ENCODE results near the gene PHLDB1.
"Not testable (repeated sequence)": the region's sequence is repeated elsewhere in the genome, so short reads cannot be mapped to it uniquely, and the experiment has no call there.

The PHLDB1 gene

DNA sequence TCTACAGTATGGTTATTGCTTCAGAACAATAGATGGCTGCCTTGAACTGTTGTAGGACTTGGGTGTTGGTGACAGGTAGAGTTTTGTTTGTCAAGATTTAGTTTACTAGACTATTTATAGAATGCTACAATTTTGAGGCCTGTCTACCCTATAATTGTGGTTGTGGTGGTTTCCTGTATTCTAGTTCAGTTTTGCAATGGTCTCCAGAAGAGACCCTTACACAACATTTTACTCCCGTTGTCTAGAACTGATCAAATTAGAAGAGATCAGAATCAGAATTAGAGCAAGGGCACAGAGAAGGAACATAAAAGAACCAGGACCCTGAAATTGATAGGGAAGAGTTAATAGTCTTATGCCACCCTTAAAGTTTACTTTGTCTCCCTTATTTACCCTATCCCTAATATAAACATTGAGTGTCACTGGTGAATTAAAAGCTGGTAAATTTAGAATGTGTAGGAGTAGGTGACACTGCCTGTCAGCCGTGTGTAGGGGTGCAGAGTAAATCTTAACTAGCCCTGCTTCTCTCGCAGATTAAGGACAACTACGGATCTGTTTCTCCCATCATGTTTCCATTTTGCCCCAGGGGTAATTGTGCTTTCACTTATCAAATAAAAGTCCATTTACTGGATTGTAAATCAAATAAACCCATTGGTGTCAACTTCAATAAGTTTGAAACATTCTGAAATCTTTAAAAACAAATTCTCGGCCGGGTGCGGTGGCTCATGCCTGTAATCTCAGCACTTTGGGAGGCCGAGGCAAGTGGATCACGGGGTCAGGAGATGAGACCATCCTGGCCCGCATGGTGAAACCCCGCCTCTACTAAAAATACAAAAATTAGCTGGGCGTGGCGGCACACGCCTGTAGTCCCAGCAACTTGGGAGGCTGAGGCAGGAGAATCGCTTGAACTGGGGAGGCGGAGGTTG, 10.9 kb upstream of the PHLDB1 start:
- DNase-seq (ENCODE audit: extremely low read depth, low read depth): no peak
- H3K4me3 ChIP-seq (replicated peaks; ENCODE audit: low read depth, low read length): no peak overlapping the region
- TF ChIP-seq, protein P1, sequence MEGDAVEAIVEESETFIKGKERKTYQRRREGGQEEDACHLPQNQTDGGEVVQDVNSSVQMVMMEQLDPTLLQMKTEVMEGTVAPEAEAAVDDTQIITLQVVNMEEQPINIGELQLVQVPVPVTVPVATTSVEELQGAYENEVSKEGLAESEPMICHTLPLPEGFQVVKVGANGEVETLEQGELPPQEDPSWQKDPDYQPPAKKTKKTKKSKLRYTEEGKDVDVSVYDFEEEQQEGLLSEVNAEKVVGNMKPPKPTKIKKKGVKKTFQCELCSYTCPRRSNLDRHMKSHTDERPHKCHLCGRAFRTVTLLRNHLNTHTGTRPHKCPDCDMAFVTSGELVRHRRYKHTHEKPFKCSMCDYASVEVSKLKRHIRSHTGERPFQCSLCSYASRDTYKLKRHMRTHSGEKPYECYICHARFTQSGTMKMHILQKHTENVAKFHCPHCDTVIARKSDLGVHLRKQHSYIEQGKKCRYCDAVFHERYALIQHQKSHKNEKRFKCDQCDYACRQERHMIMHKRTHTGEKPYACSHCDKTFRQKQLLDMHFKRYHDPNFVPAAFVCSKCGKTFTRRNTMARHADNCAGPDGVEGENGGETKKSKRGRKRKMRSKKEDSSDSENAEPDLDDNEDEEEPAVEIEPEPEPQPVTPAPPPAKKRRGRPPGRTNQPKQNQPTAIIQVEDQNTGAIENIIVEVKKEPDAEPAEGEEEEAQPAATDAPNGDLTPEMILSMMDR (IDR thresholded peaks at IDR 0.05; ENCODE audit: low read depth, low read length, missing control alignments): no peak

DNA sequence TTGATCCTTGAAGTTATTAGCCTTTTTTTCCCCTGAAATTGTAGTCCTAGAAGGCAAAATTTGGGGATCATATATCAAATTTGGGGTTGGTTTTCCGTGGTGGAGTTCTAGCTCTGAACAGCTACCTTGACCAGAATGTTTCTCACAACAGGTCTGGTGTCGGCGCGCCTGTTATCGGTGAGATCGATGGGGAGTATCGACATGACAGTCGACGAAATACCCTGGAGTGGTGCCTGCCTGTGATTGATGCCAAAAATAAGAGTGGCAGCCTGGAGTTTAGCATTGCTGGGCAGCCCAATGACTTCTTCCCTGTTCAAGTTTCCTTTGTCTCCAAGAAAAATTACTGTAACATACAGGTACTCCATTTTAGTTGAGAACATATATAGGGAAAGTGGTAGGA, 9.9 kb upstream of the PHLDB1 start:
- H3K4me3 ChIP-seq (replicated peaks; ENCODE audit: low read depth, low read length): no peak overlapping the region
- TF ChIP-seq, protein P1 (IDR thresholded peaks at IDR 0.05; ENCODE audit: low read depth, low read length, missing control alignments): no peak
- DNase-seq (ENCODE audit: extremely low read depth, low read depth): no peak

DNA sequence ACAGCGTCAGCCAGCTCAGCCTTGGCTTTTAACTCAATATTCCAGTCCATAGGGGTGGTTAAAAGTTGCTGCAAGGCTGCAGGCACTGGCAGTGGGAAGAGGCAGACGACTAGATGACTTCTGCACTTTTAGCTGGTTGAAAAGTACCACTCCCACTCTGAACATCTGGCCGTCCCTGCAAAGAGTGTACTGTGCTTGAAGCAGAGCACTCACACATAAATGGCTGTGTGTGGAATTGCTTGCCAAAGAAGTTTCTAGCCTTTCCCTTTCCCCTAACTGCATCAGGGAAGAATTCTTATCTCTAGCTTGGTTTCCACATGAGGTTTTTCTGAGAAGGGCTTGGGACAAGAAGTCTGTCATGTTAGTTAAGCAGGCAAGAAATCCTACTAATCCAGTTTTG, 5.1 kb upstream of the PHLDB1 start:
- no peak for DNase-seq (ENCODE audit: extremely low read depth, low read depth)
- TF ChIP-seq, protein P1 (IDR thresholded peaks at IDR 0.05; ENCODE audit: low read depth, low read length, missing control alignments): no peak
- no peak overlapping the region for H3K4me3 ChIP-seq (replicated peaks; ENCODE audit: low read depth, low read length)

DNA sequence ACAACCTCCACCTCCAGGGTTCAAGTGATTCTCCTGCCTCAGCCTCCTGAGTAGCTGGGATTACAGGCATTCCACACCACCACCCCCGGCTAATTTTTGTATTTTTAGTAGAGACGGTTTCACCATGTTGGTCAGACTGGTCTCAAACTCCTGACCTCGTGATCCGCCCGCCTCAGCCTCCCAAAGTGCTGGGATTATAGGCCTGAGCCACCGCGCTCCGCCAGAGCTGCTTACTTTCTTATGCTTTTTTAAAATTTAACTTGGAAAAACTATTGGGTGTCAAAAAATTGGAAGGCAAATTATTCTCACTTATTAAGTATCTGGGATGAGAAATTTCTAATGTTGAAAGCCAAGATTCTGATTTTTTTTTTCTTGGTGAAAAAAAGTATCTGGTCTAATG, 3.7 kb upstream of the PHLDB1 start:
- not testable (repeated sequence) for H3K4me3 ChIP-seq (replicated peaks; ENCODE audit: low read depth, low read length); DNase-seq (ENCODE audit: extremely low read depth, low read depth)

DNA sequence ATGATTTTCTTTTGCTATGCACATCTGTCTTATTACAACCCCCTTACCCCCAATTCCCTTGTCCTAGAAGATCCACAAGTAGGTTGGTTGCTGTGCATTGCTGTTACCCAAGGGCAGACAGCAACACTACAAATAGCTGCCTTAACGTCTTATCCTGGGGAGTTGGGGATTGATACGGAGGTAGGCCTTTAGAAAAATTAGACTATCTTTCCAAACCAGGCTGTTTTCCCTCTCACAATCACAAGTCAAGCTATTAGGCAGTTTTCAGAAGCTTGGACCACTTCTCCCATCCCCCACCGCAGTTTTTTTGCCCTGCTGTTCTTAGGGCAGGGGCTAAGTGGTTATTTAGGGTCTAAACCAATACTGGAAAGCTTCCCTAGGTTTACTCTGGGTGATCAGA, 2.8 kb upstream of the PHLDB1 start:
- DNase-seq (ENCODE audit: extremely low read depth, low read depth): no peak
- TF ChIP-seq, protein P1 (IDR thresholded peaks at IDR 0.05; ENCODE audit: low read depth, low read length, missing control alignments): no peak
- no peak overlapping the region for H3K4me3 ChIP-seq (replicated peaks; ENCODE audit: low read depth, low read length)

DNA sequence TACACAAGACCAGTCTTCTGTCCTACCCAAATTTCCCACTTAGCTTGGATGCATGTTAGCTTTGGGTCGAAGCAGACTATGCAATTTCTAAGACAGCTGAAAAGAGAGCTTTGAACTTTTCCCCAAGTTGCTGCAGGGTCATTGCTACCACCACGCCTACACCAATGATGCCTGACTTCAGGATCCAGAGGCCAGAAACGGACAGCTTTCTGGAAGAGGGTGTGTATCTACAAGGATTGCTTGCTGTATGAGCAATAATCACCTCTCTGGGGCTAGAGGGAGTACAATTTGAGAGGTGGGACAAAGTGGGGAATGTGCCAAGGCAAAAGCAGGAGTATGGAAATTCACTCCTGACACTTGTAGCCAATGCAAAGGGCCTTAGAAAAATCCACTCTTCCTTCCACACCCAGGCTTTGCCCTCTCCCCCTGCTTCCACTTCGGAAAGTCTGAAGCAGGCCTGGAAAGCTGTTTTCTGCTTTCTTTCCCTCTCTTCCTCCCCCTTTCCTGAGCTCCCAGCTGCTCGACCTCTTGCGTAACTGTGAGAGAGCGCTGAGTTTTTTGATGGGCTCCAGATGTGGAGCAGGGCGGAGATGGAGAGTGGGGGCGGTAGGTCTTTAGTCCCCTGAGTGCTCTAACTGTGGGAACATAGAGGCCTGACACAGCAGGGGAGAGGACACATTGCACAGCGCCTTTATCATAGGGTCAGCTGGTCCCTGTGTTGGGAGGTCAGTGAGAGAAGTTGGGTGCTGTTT, 2.1 kb upstream of the PHLDB1 start:
- peak; percentile 90 for DNase-seq (ENCODE audit: extremely low read depth, low read depth)
- TF ChIP-seq, protein P1 (IDR thresholded peaks at IDR 0.05; ENCODE audit: low read depth, low read length, missing control alignments): no peak
- no peak overlapping the region for H3K4me3 ChIP-seq (replicated peaks; ENCODE audit: low read depth, low read length)

DNA sequence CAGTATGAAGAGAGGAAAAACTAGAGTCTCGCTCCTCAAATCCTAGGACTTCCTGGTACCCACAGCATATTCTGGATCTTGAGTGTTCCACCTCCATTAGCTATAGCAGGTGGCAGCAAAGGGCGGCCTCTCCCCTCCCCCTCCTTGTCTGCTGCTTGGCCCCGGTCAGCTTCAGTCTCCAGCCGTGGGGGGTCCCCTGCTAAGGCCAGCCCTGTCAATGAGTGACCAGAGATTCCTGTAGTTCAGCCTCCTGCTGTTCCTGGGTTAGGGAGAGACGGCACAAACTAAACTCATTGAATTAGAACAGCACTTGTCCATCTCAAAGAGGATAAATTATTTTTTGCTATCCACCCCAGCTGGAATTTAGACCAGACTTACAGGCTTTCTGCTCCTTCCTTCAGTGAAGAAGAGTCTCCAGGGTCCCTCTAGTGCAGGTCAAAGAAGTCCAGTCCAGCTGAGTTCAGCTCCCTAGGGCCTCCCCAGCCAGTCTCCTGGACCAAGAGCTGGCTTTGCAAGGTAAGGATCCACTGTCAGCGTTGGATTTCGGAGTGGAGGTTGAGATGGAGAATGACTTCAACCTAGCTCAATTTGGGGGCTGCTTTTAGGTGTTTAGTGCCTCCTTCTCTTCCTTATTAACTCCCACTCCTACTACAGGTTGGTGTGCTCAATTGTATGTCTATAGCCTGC, 1.1 kb upstream of the PHLDB1 start:
- DNase-seq (ENCODE audit: extremely low read depth, low read depth): no peak
- TF ChIP-seq, protein P1 (IDR thresholded peaks at IDR 0.05; ENCODE audit: low read depth, low read length, missing control alignments): no peak
- H3K4me3 ChIP-seq (replicated peaks; ENCODE audit: low read depth, low read length): no peak overlapping the region

Measured in HFF-Myc (cell line).